Activated naive CD8-positive, alpha-beta T cell treated with anti-CD3 and anti-CD28 coated beads, Interleukin-2, amount 10 ng/mL, durations not matched to agents 7 days and 5 days (primary cell): ENCODE data around the gene MSGN1. TPM values are rescaled to one million over a fixed set of nuclear protein-coding genes. Genes with fewer than 3 reads are reported as not detected.

Experiments used
- ATAC-seq: fragments of 150-1000 bp; cut with Tn5 transposase; one replicate; pipeline ENCODE4 v1.10.0; 2021; ENCODE audit warnings: low read depth, moderate library complexity
- POLR2A ChIA-PET: fragments of 350-600 bp; sonication (Branson Sonifier 250); formaldehyde crosslinking; loops from one replicate; lab custom pipeline; 2021; ENCODE audit warnings: antibody characterized with exemption; lab: Charles Lee
- DNase-seq: peaks from one replicate; pipeline ENCODE4 v3.0.0; 2021
- H3K27ac Mint-ChIP-seq: one replicate; pipeline ENCODE4 v1.8.0; 2022; ENCODE audit warnings: mild to moderate bottlenecking, mixed read lengths
- H3K27me3 Mint-ChIP-seq: one replicate; pipeline ENCODE4 v1.8.0; 2022; ENCODE audit warnings: mild to moderate bottlenecking, moderate library complexity, mixed read lengths
- H3K36me3 Mint-ChIP-seq: one replicate; pipeline ENCODE4 v1.8.0; 2021; ENCODE audit warnings: mild to moderate bottlenecking, mixed read lengths
- H3K4me1 Mint-ChIP-seq: one replicate; pipeline ENCODE4 v1.8.0; 2021; ENCODE audit warnings: mixed read lengths
- H3K4me3 Mint-ChIP-seq: one replicate; pipeline ENCODE4 v1.8.0; 2022; ENCODE audit warnings: mild to moderate bottlenecking, moderate library complexity, mixed read lengths
- H3K9me3 Mint-ChIP-seq: one replicate; pipeline ENCODE4 v1.8.0; 2021; ENCODE audit warnings: mixed read lengths
- total RNA-seq, 2 experiments: library from RNA; stranded (reverse); gene quantifications; one replicate each; pipeline ENCODE4 v1.2.3, GENCODE V29; 2021

MSGN1 gene
- not detected for total RNA-seq

- no peak for ATAC-seq
- no peak for DNase-seq
- H3K4me3 Mint-ChIP-seq: no peak within 1 kb of the TSS
- peaks cover 42% of the 10 kb centered on the region for H3K27me3 Mint-ChIP-seq
- POLR2A ChIA-PET: no interaction called here
- no peaks in the 10 kb centered on the region for H3K36me3 Mint-ChIP-seq
- no peaks in the 10 kb centered on the region for H3K9me3 Mint-ChIP-seq
- H3K4me1 Mint-ChIP-seq: peaks cover 15% of the 10 kb centered on the region
- H3K27ac Mint-ChIP-seq: no peak within 1 kb of the TSS
These were observed at the start of gene MSGN1 for GRCh38 chr2:17816396-17817245. MSGN1 (plus strand) TSS chr2:17816460; CDS start chr2:17816519, 59 bp downstream.

- ATAC-seq (no peak), DNase-seq (no peak)
- H3K9me3 Mint-ChIP-seq: no peaks in the 10 kb centered on the region
- no peaks in the 10 kb centered on the region for H3K27me3 Mint-ChIP-seq
- peaks cover 5% of the 10 kb centered on the region for H3K4me1 Mint-ChIP-seq
- H3K4me3 Mint-ChIP-seq: no peak overlapping the region
- peaks cover 14% of the 10 kb centered on the region for H3K36me3 Mint-ChIP-seq
- H3K27ac Mint-ChIP-seq: no peak overlapping the region
- POLR2A ChIA-PET: no interaction called here
These were observed 47.4 kb upstream of the MSGN1 start for GRCh38 chr2:17768894-17769293.

- POLR2A ChIA-PET: interaction anchor here (0.8 kb wide), 1 partner anchor 18 kb away, joined by 3 read pairs; the partner anchor contains the start of genes GEN1 and SMC6
- ATAC-seq (no peak), DNase-seq (no peak)
- Mint-ChIP-seq H3K4me3 (no peak overlapping the region), H3K9me3 (no peaks in the 10 kb centered on the region), H3K36me3 (peaks cover 27% of the 10 kb centered on the region), H3K4me1 (peaks cover 3% of the 10 kb centered on the region), H3K27ac (no peak overlapping the region), H3K27me3 (no peaks in the 10 kb centered on the region)
These were observed 44.3 kb upstream of the MSGN1 start for GRCh38 chr2:17771956-17772355.

GRCh38 chr2:17772532-17772931 is 43.7 kb upstream of the MSGN1 start:
- ATAC-seq: no peak
- H3K36me3 Mint-ChIP-seq: peaks cover 25% of the 10 kb centered on the region
- H3K4me3 Mint-ChIP-seq: no peak overlapping the region
- DNase-seq: no peak
- no peaks in the 10 kb centered on the region for H3K27me3 Mint-ChIP-seq
- POLR2A ChIA-PET: interaction anchor here (0.8 kb wide), 1 partner anchor 18 kb away, joined by 3 read pairs; the partner anchor contains the start of genes GEN1 and SMC6
- H3K27ac Mint-ChIP-seq: no peak overlapping the region
- no peaks in the 10 kb centered on the region for H3K9me3 Mint-ChIP-seq
- peaks cover 3% of the 10 kb centered on the region for H3K4me1 Mint-ChIP-seq

GRCh38 chr2:17780546-17780945 is 35.7 kb upstream of the MSGN1 start:
- DNase-seq (no peak), ATAC-seq (no peak)
- no peaks in the 10 kb centered on the region for H3K27me3 Mint-ChIP-seq
- no peaks in the 10 kb centered on the region for H3K9me3 Mint-ChIP-seq
- no peak overlapping the region for H3K4me3 Mint-ChIP-seq
- POLR2A ChIA-PET: no interaction called here
- H3K4me1 Mint-ChIP-seq: no peaks in the 10 kb centered on the region
- H3K36me3 Mint-ChIP-seq: peaks cover 45% of the 10 kb centered on the region
- H3K27ac Mint-ChIP-seq: no peak overlapping the region

GRCh38 chr2:17781482-17781881 is 34.8 kb upstream of the MSGN1 start:
- DNase-seq (no peak), ATAC-seq (no peak)
- Mint-ChIP-seq H3K36me3 (peaks cover 41% of the 10 kb centered on the region), H3K9me3 (no peaks in the 10 kb centered on the region), H3K27ac (no peak overlapping the region), H3K4me3 (no peak overlapping the region), H3K4me1 (no peaks in the 10 kb centered on the region), H3K27me3 (no peaks in the 10 kb centered on the region)
- POLR2A ChIA-PET: no interaction called here

- POLR2A ChIA-PET: no interaction called here
- Mint-ChIP-seq H3K27ac (no peak overlapping the region), H3K27me3 (peaks cover 18% of the 10 kb centered on the region), H3K9me3 (no peaks in the 10 kb centered on the region), H3K4me1 (peaks cover 2% of the 10 kb centered on the region), H3K4me3 (no peak overlapping the region), H3K36me3 (peaks cover 21% of the 10 kb centered on the region)
- DNase-seq (no peak), ATAC-seq (no peak)
These were observed 29.5 kb upstream of the MSGN1 start for GRCh38 chr2:17786727-17787126.

GRCh38 chr2:17788773-17789172 is 27.5 kb upstream of the MSGN1 start:
- no peak for DNase-seq

GRCh38 chr2:17790536-17790935 is 25.7 kb upstream of the MSGN1 start:
- H3K27me3 Mint-ChIP-seq: peaks cover 36% of the 10 kb centered on the region
- H3K27ac Mint-ChIP-seq: no peak overlapping the region
- ATAC-seq: no peak
- H3K9me3 Mint-ChIP-seq: no peaks in the 10 kb centered on the region
- DNase-seq: no peak
- H3K36me3 Mint-ChIP-seq: no peaks in the 10 kb centered on the region
- no peak overlapping the region for H3K4me3 Mint-ChIP-seq
- peaks cover 11% of the 10 kb centered on the region for H3K4me1 Mint-ChIP-seq
- POLR2A ChIA-PET: no interaction called here

More at GRCh38 chr2:17788773-17789172, 27.5 kb upstream of the MSGN1 start:
- peaks cover 6% of the 10 kb centered on the region for H3K36me3 Mint-ChIP-seq
- no peak for ATAC-seq
- POLR2A ChIA-PET: no interaction called here
- H3K4me1 Mint-ChIP-seq: peaks cover 11% of the 10 kb centered on the region
- no peak overlapping the region for H3K27ac Mint-ChIP-seq
- no peak overlapping the region for H3K4me3 Mint-ChIP-seq
- H3K27me3 Mint-ChIP-seq: peaks cover 27% of the 10 kb centered on the region
- H3K9me3 Mint-ChIP-seq: no peaks in the 10 kb centered on the region

GRCh38 chr2:17791121-17791816 is 25.0 kb upstream of the MSGN1 start:
- DNase-seq: no peak
- Mint-ChIP-seq H3K4me3 (no peak overlapping the region), H3K27ac (no peak overlapping the region), H3K27me3 (peaks cover 37% of the 10 kb centered on the region), H3K36me3 (no peaks in the 10 kb centered on the region), H3K4me1 (peaks cover 11% of the 10 kb centered on the region), H3K9me3 (no peaks in the 10 kb centered on the region)
- POLR2A ChIA-PET: no interaction called here
- ATAC-seq: no peak

GRCh38 chr2:17791817-17792130 is 24.5 kb upstream of the MSGN1 start:
- H3K4me3 Mint-ChIP-seq: no peak overlapping the region
- no peak for DNase-seq
- H3K27me3 Mint-ChIP-seq: peaks cover 40% of the 10 kb centered on the region
- no peaks in the 10 kb centered on the region for H3K36me3 Mint-ChIP-seq
- ATAC-seq: no peak
- peaks cover 11% of the 10 kb centered on the region for H3K4me1 Mint-ChIP-seq
- H3K27ac Mint-ChIP-seq: no peak overlapping the region
- POLR2A ChIA-PET: no interaction called here
- H3K9me3 Mint-ChIP-seq: no peaks in the 10 kb centered on the region

- Mint-ChIP-seq H3K4me1 (peaks cover 11% of the 10 kb centered on the region), H3K36me3 (no peaks in the 10 kb centered on the region), H3K27ac (no peak overlapping the region), H3K4me3 (no peak overlapping the region), H3K27me3 (peaks cover 40% of the 10 kb centered on the region), H3K9me3 (no peaks in the 10 kb centered on the region)
- POLR2A ChIA-PET: no interaction called here
- DNase-seq (no peak), ATAC-seq (no peak)
These were observed 23.7 kb upstream of the MSGN1 start for GRCh38 chr2:17792515-17792914.

- Mint-ChIP-seq H3K36me3 (no peaks in the 10 kb centered on the region), H3K4me1 (peaks cover 11% of the 10 kb centered on the region), H3K27ac (no peak overlapping the region), H3K4me3 (no peak overlapping the region), H3K27me3 (peaks cover 42% of the 10 kb centered on the region), H3K9me3 (no peaks in the 10 kb centered on the region)
- POLR2A ChIA-PET: no interaction called here
- ATAC-seq: no peak
- DNase-seq: no peak
These were observed 23.0 kb upstream of the MSGN1 start for GRCh38 chr2:17793296-17793695.
